CD4-positive, alpha-beta T cell treated with Interleukin-10 for 1 hour (primary cell): ENCODE results near the gene PASK.
"Not testable (repeated sequence)": the region's sequence is repeated elsewhere in the genome, so short reads cannot be mapped to it uniquely, and the experiment has no call there.

Experiments used
- DNase-seq: peaks from one replicate; pipeline ENCODE4 v3.0.0-alpha.2; 2020

Gene PASK

DNA sequence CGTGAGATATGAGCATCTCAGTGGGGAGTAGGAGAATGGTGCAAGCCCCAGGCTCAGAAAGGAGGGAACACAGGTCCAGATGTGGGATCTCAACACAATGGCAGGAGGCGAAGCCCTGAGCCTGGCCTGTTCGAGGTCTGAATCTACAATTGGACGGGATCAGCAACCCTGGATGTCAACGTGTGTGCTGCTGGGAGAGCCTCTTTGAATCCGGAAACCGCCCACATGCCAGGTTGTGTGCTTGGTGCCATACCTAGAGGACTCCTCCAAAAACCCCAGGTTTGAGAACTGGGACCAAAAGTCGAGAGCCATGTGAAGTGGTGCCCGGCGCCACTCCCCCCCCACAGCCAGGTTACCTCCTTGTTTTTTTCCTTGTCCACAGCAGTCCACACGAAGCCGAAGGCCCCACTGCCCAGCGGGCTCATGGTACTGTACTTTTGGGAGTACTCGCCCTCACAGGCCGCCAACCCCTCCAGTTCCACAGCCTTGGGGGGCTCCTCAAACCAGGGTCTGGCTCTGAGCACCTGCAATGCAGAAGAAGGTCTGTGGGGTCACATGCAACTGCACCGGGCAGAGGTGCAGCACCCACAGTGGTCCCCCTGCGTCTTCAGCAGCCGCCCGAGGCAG, 26.8 kb downstream of the PASK start:
- no peak for DNase-seq

DNA sequence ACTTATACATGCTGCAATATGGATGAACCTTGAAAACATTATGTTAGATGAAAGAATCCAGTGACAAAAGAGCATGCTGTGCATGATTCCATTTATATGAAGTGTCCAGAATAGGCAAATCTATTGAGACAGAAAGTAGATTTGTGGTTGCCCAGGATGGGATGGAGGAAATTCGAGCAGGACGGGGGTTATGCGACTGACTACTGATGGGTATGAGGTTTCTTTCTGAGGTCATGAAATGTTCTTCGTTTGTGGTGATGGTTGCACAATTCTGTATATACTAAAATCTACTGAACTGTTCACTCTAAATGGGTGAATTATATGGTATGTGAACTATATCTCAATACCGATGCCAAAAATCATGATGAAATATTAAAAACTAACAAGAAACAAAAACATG, 28.3 kb downstream of the PASK start:
- DNase-seq = no peak

DNA sequence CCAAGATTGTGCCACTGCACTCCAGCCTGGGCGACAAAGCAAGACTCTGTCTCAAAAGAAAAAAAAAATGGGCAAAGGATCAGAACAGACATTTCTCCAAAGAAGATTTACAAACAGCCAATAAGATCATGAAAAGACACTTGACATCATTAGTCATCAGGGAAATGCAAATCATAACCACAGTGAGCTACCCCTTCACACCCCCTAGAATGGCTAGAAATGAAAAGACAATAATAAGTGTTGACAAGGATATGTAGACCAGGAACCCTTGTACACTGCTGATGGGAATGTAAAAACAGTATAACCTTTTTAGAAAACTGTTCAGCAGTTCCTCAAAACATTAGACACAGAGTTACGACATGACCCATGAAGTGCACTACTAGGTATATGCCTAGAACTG, 28.8 kb downstream of the PASK start:
- no peak for DNase-seq

DNA sequence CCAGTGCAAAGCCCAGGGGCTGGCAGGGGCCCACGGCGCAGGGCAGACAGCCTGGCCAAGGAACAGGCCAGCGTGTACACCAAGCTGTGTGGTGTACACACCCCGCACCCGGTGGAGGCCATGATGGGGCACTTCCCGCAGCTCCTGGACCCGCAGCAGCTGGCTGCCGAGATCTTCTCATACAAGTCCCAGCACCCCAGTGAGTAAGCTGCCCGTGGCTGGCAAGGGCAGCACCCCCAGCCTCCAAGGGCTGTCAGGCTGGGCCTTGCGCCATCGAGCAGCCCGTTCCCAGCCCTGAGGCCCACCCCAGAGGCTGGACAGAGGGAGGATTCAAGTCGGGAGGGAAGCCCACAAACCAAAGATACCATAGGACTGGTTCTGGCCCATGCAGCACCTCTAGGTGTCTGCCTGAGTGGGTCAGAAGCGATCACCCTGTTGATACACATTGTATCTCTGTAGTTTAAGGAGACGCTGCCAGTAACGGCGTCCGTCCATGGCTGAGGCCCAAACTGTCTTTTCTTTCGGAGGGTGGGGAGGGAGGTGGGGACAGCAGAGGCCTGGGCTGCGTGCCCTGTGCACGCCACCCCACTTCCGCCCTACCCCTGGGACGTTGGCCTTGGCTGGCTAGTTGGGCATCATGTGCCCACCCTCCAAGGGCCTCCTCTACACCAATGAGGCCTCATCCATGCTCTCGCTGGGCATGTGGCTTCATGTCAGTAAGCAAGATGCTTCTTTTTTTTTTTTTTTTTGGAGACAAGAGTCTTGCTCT, 30.4 kb downstream of the PASK start:
- DNase-seq = no peak

DNA sequence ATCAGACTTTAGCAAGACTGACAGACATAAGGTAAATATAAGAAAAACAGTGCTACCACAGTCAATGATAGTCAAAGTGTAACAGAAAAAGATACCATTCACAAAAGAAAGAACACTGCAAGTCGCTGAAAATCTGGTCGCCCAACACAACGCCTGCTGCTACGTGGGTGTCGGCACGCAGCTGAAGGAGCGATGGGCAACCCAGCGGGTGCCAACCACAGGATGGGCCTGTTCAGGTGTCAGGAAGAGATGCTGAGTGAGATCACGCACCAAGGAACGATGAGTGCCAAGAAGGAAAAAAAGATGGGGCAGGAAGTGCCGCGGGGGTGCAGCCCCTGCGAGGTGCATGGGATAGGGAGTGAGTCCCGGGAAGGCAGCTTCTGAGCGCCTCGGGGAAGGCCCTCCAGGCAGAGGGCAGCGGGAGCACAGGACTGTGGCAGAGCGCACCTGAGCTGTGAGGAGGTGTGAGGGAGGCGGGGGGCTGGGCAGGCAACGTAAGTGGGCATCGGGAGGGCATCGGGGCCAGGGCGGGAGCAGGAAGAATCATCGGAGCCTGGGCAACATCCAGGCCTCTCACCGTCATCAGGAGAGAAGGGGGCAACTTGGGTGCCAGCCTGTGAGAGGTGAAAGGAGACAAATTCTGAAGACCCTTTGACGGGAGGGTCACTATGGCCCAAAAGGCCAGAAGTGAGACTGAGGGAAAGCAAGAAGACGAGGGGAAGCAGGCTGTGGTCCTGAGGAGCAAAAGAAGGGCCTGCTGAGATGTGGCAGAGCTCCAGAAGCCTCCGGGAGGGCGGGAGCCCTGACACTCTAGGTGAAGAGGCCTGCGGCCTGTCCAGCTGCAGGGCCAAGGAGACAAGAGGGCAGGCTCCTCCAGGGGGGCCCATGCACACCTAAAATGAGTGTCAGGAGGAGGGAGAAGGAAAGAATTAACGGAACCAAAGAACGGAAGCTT, 32.4 kb downstream of the PASK start:
- DNase-seq = no peak

DNA sequence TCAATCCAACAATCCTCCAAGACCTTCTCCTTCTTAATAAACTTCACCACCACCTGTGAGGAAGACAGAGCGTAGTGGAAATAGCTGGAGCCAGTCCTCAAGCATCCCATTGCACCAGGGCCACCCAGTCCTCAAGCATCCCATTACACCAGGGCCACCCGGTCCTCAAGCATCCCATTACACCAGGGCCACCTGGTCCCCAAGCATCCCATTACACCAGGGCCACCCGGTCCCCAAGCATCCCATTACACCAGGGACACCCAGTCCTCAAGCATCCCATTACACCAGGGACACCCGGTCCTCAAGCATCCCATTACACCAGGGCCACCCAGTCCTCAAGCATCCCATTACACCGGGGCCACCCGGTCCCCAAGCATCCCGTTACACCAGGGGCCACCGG, 33.9 kb downstream of the PASK start:
- no peak for DNase-seq

DNA sequence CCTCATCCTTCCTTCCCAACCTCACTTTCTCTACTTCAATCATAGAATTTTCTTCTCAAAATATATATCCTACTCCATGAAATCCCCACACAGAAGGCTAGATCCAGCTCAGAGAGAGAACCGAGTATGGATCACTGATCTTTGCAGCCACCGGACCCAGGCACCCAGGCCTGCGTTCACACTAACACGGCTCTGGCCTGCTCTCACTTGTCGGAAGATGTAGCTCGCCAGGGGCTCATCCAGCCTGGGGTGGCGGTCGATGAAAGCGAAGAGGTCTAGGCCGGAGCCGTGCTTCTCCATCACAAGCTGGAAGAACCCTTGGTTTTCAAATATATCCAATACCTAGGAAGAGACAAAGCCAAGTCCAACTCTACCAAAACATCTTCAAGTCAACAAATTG, 34.4 kb downstream of the PASK start:
- DNase-seq = no peak

DNA sequence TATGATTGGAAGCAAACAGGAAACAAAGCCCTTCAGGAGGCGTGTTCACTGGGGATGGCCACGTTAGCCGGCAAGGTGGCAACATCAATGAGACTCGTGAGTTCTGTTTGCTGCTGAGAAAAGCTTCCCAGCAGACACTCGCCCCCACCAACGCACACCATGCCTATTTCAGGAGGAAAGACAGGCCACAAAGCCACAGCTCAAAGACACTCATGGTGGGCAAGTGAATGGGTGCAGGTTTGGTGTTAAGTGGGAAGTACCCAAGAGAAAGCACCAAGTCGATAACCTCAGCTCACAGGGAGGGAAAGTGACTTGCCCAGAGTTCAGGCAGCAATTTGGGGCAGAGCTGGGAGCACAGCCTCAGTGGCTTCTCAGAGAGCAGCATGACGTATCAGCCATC, 36.7 kb downstream of the PASK start:
- DNase-seq = peak; percentile 66

DNA sequence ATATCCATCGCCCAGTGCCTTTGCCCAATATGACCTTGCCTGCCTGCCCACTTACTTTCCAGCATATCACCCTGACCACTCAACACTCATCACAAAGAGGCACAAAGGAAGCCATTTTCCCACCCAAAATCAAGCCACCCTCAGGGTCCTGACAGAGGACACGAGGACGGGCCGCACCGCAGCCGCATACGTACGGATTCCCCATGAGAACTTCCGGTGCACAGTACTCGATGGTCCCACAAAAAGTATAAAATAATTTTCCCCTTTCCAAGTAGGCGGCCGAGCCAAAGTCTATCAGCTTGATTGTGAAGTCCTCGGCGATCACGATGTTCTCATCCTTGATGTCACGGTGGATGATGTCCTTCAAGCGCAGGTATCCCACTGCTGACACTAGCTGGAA, 37.2 kb downstream of the PASK start:
- DNase-seq = no peak

DNA sequence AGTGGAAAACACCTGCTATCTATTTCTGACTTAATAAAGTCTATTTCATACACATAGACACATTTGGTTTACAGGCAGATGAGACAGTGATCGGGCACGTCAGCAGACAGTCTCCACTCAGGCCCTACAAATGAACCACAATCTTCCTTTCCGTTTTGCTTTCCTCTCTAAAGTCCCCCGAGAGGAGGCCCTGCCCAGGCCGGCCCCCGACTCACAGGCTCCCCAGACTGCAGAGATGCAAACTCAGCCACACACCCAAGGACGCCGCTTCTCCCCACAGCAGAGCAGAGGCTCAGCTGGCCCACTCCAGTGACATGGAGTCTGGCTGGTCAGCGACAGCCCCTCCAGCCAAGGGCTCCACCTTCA, 37.8 kb downstream of the PASK start:
- peak; percentile 41 for DNase-seq

DNA sequence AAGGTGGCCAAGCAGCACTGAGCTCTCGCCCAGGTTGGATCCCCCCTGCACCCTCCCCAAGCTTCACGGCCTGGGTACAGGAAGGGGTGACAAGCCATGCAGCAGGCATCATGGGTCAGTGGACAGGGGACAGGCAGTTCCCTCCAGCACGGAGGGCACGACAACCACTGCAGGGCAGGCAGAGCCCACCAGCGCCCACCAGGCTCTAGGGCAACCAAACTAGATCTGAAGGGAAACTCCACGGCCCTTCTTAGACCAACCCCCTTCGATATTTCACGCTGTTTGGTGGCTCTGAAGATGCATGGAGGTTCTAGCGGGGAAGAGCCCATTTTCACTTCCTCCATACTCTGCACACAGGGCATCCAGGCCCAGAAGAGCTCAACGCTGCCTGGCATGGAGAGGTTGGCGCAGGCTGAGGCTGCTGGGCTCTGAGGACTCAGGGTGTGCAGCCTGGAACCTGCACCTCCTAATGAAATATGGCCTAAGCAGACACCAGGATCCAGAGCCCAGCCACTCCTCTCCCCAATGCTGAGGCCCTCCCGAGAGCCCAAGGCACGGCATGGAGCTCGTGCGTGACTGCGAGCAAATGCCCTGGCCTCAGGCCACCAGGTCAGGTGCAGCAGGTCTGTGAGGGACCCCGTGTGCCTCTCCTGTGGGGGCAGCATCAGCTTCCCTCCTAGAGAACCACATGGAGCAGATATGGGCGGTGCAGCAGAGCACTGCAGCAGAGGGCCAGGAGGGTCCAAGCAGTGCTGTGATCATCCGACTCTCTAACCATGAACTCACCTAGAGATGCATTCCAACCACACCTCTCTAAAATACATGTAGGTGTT, 38.4 kb downstream of the PASK start:
- no peak for DNase-seq

DNA sequence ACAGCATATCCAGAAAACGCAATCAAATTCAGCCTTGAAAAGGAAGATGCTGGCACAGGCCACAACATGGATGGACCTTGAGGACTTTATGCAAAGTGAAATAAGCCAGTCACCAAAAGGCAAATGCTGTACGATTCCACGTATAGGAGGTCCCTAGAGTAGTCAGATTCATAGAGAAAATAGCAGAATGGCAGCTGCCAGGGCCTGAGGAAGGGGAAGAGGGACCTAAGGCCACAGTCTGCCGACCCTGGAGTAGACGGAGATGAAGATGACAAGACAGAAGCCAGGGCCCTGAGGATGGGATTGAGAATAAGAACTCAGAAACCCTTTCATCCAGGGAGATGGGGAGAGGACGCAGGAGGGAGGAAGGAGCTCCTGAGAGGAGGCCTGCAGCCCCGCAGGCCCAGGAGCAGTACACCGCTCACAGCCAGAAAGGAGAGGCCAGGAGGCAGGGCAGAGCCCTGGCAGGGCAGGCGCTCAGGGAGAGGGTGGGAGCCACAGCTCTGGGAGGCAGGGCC, 39.1 kb downstream of the PASK start:
- DNase-seq = no peak

DNA sequence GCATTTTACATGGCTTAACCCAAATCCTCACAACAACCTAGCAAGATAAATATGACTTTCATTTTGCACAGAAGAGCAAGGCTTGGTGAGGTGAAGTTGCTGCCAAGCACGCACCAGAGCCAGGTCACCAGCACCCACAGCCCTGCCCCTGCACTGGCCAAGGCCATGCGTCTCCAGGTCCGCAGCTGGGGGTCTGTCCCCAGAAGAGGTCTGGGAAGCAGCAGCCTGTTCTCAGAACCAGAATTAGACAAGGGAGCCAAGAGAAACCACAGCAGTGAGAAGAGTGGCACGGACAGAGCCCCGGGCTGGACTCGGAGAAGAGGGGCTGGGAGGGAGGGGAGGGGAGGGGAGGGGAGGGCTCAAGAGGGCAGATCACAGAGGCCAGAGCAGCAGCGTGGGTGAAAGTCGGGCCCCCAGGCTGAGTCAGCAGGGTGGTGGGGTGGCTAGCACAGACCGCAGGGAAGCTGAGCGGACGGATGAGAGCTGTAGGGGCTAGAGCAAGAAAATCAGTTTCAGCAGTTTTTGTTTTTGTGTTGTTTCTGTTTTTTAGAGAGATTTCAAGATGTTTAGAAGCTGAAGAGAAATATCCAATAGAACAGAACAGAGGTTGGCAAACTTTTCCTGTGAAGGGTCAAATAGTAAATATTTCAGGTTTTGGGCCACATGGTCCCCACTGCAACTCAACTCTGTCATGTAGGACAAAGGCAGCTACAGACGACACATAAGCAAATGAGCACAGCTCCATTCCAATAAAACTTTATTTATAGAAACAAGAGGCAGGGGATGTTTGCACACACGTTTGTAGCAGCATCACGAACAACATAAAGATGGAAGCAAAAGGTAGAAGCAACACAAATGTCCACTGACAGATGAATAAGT, 39.8 kb downstream of the PASK start:
- DNase-seq = no peak

DNA sequence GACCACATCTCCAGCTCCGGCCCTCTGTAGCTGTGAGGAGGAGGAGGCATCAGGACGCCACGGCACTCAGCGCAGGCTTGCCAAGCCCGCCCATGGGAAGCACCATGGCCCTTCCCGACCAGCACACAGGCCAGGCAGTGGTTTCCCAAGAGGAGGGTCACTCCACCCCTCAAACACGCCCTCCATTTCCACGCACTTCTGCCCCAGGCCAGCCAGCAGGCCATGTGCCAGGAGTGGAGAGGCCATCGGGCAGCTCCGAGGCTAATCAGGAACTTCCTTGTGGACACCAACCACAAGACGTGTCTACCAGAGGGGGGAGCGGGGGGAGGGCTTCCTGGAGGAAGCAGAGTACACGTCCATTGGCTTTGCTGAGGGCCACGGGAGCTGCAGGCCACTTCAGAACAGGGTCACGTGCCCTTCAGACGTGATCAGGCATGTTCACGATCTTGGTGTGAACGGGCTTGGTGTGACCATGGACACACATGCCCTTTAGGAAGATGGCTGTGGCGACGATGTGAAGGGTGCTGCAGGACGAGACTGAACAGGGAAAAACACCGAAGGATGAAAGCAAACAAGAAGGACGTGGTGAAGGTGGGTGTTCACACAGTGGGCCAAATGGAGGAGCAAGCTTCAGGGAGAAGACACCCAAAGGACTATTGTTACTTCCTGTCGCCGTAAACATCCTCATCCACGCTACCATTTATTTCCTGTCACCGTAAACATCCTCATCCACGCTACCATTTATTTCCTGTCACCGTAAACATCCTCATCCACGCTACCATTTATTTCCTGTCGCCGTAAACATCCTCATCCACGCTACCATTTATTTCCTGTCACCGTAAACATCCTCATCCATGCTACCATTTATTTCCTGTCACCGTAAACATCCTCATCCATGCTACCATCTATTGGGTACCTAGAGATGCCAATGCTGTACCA, 40.7 kb downstream of the PASK start:
- DNase-seq = peak; percentile 62

DNA sequence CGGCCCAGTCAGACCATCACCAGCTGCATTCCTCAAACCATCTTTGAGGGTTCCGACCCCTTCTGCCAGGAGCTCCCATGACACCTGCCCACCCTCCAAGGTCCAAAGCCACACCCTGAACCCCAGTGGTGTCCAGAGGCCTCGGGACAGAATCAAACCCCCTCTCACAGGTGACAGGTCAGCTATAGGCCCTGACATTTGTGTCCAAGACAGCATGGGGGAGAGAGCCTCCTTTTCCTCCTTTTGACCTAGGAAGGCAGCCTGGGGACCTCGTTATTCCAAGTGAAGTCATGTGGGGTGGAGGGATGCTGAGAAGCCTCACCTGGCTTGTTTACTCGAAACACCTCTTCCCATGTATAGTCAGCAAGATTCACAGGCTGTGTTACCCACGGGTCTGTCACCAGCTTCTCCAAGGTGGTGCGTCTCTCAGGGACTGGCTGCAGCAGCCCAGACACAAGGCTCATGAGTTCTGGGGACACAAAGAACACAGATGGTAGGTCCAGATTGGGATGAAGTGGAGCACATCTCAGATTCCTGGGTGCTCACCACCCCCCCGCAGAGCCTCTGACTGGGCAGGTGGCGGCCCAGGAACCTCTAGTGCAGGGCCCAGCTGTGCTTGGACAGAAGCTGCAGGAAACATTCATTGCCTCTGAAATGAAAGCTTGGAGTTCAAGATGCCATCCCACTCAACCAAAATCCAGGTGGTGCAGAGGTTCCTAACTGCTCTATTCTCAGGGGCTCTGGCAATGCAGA, 42.1 kb downstream of the PASK start:
- no peak for DNase-seq

DNA sequence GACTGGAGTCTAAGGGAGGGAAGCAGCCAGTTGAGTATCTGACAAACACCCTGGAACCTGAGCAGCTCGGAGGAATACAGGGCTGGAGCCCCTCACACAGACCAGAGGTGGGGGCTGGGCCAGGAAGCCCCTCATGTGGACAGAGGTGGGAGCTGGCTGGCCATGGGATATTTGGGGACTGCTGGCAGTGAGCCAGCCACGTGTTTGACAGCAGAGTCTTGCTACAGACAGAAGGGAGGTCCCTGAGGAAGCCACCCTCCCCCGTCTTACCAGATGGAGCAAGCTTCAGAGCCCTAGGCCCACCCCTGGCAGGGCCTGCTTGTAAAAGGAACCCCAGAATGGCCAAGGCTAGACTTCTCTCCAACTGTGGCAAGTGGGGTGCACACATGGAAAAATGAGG, 43.6 kb downstream of the PASK start:
- no peak for DNase-seq

DNA sequence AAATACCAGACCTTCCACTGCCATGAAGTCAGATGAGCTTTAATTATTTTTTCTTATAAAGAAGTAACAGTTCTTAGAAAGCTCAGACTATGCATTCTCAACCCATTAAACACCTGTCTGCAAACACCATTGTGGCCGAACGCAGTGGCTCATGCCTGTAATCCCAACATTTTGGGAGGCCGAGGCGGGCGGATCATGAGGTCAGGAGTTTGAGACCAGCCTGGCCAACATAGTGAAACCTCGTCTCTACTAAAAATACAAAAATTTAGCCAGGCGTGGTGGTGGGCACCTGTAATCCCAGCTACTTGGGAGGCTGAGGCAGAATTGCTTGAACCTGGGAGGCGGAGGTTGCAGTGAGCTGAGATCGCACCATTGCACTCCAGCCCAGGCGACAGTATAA, 44.7 kb downstream of the PASK start:
- DNase-seq = not testable (repeated sequence)

DNA sequence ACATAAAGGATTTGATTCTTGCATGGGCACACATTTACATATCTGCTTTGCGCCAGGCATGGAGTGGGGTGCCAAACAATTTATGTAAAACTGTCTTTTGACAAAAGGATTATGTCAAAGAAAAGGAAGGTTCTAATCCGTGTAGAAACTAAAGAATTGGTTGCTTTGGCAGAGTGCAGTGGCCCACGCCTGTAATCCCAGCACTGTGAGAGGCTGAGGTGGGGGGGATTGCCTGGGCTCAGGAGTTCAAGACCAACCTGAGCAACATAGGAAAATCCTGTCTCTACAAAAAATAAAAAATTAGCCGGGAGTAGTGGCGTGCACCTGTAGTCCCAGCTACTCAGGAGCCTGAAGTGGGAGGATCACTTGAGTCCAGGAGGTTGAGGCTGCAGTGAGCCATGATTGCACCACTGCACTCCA, 46.1 kb downstream of the PASK start:
- no peak for DNase-seq

DNA sequence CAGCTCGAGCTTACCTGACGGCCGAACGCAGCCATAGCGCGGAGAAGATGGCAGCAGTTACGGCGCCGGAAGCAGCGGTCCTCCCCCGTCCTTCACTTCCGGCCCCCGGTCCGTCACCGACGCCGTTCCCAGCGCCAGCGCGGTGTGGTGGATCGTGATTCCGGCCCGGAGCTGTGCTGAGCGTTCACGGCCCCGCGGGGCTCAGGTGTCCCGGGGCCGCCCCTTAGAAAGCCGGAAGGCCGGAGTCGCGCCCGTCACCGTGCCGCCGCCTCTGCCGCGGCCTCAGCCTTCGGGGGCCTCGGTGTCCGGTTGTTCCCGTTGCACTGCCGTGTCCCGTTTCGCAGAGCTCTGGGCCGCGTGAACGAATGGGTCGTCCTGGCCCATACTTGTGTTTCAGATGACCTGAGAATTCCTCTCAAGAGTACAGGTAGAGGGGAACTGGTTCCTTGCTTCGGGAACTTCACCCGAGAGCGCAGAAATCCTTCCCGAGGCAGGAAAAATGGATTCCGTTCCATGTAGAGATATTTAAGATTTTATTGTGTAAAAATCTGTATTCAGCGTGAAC, 47.0 kb downstream of the PASK start, which contains the start of gene MTERF4:
MTERF4 (minus strand) TSS at position 49 of the 565 bp plus-strand sequence; CDS start at position 35, 14 bp downstream.
- peak; percentile 90 for DNase-seq
